GM23338 (cell line): Measurements from ENCODE around the gene EEF1AKMT2.

ENCODE experiments used
- CREB1 ChIP-seq: fragments of 250-450 bp; sonication (Bioruptor Pico); IDR thresholded peaks from 2 replicates; pipeline ENCODE4 v1.5.0; 2020; ENCODE audit warnings: low read depth, mild to moderate bottlenecking, moderate library complexity
- CTCF ChIP-seq, 2 experiments: fragments of 200-600 bp in 1 of 2; sonication (generic) in 1 of 2; conservative IDR thresholded peaks; 2 replicates each; pipeline versions ENCODE4 v1.5.1 to v1.6.1; 2016 to 2017; ENCODE audit warnings: antibody characterized with exemption in 2 of 2, low read depth in 2 of 2, mild to moderate bottlenecking in 2 of 2, moderate library complexity in 1 of 2
- ETS1 ChIP-seq: IDR thresholded peaks from 2 replicates; pipeline ENCODE4 v1.6.1; 2016; ENCODE audit warnings: antibody characterized with exemption
- EZH2 ChIP-seq: fragments of 200-600 bp; sonication (generic); IDR thresholded peaks from one replicate; pipeline ENCODE4 v1.8.0; 2017; ENCODE audit warnings: antibody characterized with exemption, mild to moderate bottlenecking, low read depth; ENCODE audit not compliant: unreplicated experiment
- EZH2phosphoT487 ChIP-seq: fragments of 200-600 bp; sonication (generic); IDR thresholded peaks from one replicate; pipeline ENCODE4 v1.8.1; 2018; ENCODE audit warnings: antibody characterized with exemption; ENCODE audit not compliant: unreplicated experiment
- POLR2AphosphoS5 ChIP-seq: IDR thresholded peaks from 2 replicates; pipeline ENCODE4 v1.6.1; 2016; ENCODE audit warnings: antibody characterized with exemption, low read depth
- REST ChIP-seq: IDR thresholded peaks from one replicate; pipeline ENCODE4 v1.6.1; 2018; ENCODE audit warnings: antibody characterized with exemption; ENCODE audit not compliant: unreplicated experiment
- ZNF114 ChIP-seq: fragments of 250-450 bp; sonication (Bioruptor Pico); IDR thresholded peaks from 2 replicates; pipeline ENCODE4 v1.5.0; 2020; ENCODE audit warnings: mild to moderate bottlenecking, moderate library complexity
- ZNF462 ChIP-seq: fragments of 250-450 bp; sonication (Bioruptor Pico); IDR thresholded peaks from 2 replicates; pipeline ENCODE4 v1.5.0; 2020; ENCODE audit warnings: mild to moderate bottlenecking, moderate library complexity

- no peak for TF ChIP-seq CTCF (conservative IDR thresholded peaks at IDR 0.05; ENCODE audit: low read depth in 2 of 2)
- TF ChIP-seq REST: no peak
- no peak for TF ChIP-seq EZH2
- no peak for TF ChIP-seq ZNF462 (CRISPR knock-in tag)
- no peak for TF ChIP-seq ETS1
- no peak for TF ChIP-seq POLR2AphosphoS5
- TF ChIP-seq EZH2phosphoT487: no peak
- no peak for TF ChIP-seq CREB1 (CRISPR knock-in tag)
- no peak for TF ChIP-seq ZNF114 (CRISPR knock-in tag)
Observed at GRCh38 chr10:124728071-124728829, 63.4 kb downstream of the EEF1AKMT2 start.
